Nephron progenitor cell (in vitro differentiated cells): Measurements from ENCODE around the gene ABITRAM.
A peak's percentile ranks its signal among the peaks of the same experiment; 100 is the strongest.

ENCODE experiments used
- DNase-seq: peaks from one replicate; pipeline ENCODE4 v3.0.0; 2021
- H3K27ac Mint-ChIP-seq: 2 replicates; pipeline ENCODE4 v1.8.0; 2021; ENCODE audit warnings: mild to moderate bottlenecking, moderate library complexity, mixed read lengths
- H3K27me3 Mint-ChIP-seq: 2 replicates; pipeline ENCODE4 v1.8.0; 2021; ENCODE audit warnings: mild to moderate bottlenecking, low read depth, mixed read lengths; ENCODE audit not compliant: poor library complexity
- H3K36me3 Mint-ChIP-seq: 2 replicates; pipeline ENCODE4 v1.8.0; 2021; ENCODE audit warnings: low read depth, mixed read lengths
- H3K4me1 Mint-ChIP-seq: 2 replicates; pipeline ENCODE4 v1.8.0; 2021; ENCODE audit warnings: mixed read lengths
- H3K4me3 Mint-ChIP-seq: 2 replicates; pipeline ENCODE4 v1.8.0; 2021; ENCODE audit warnings: mild to moderate bottlenecking, moderate library complexity, mixed read lengths
- H3K9me3 Mint-ChIP-seq: 2 replicates; pipeline ENCODE4 v1.8.0; 2021; ENCODE audit warnings: mild to moderate bottlenecking, moderate library complexity, mixed read lengths
- CTCF ChIP-seq: fragments of 200-600 bp; sonication (generic); IDR thresholded peaks from 2 replicates; pipeline ENCODE4 v1.5.0; 2021; ENCODE audit warnings: antibody characterized with exemption

Gene ABITRAM

GRCh38 chr9:108924466-108924865 lies 9.7 kb upstream of the ABITRAM start:
- Mint-ChIP-seq H3K27ac (no peak overlapping the region), H3K4me1 (no peaks in the 10 kb centered on the region), H3K9me3 (no peaks in the 10 kb centered on the region), H3K4me3 (no peak overlapping the region), H3K27me3 (no peaks in the 10 kb centered on the region), H3K36me3 (peaks cover 54% of the 10 kb centered on the region)
- no peak for TF ChIP-seq CTCF
- DNase-seq = no peak

GRCh38 chr9:108928386-108928785 lies 5.8 kb upstream of the ABITRAM start:
- peaks cover 21% of the 10 kb centered on the region for H3K4me1 Mint-ChIP-seq
- no peaks in the 10 kb centered on the region for H3K9me3 Mint-ChIP-seq
- DNase-seq = no peak
- TF ChIP-seq CTCF = no peak
- peak overlapping the region; percentile 5 for H3K27ac Mint-ChIP-seq
- peaks cover 53% of the 10 kb centered on the region for H3K36me3 Mint-ChIP-seq
- no peaks in the 10 kb centered on the region for H3K27me3 Mint-ChIP-seq
- no peak overlapping the region for H3K4me3 Mint-ChIP-seq

- Mint-ChIP-seq H3K27ac (peak overlapping the region; percentile 96), H3K27me3 (no peaks in the 10 kb centered on the region), H3K4me3 (peak overlapping the region; percentile 98), H3K9me3 (no peaks in the 10 kb centered on the region), H3K4me1 (peaks cover 44% of the 10 kb centered on the region), H3K36me3 (peaks cover 21% of the 10 kb centered on the region)
- no peak for DNase-seq
- TF ChIP-seq CTCF = no peak
Measured at GRCh38 chr9:108933231-108933717, 926 bp upstream of the ABITRAM start.

GRCh38 chr9:108933718-108934322 lies 380 bp upstream of the ABITRAM start, which contains the start of gene ELP1:
Gene ELP1, minus strand, starts transcription at chr9:108934124. Its CDS starts 2,978 bp downstream, at chr9:108931146.
- H3K27ac Mint-ChIP-seq = peak within 1 kb of the TSS; percentile 96
- H3K4me3 Mint-ChIP-seq = peak within 1 kb of the TSS; percentile 98
- TF ChIP-seq CTCF = no peak
- no peaks in the 10 kb centered on the region for H3K27me3 Mint-ChIP-seq
- H3K4me1 Mint-ChIP-seq = peaks cover 44% of the 10 kb centered on the region
- H3K9me3 Mint-ChIP-seq = no peaks in the 10 kb centered on the region
- H3K36me3 Mint-ChIP-seq = peaks cover 16% of the 10 kb centered on the region
- DNase-seq = peak; percentile 96

- DNase-seq = no peak
- Mint-ChIP-seq H3K9me3 (no peaks in the 10 kb centered on the region), H3K36me3 (peaks cover 11% of the 10 kb centered on the region), H3K27ac (peak overlapping the region; percentile 50), H3K27me3 (no peaks in the 10 kb centered on the region), H3K4me1 (peaks cover 30% of the 10 kb centered on the region), H3K4me3 (no peak overlapping the region)
- TF ChIP-seq CTCF = no peak
Measured at GRCh38 chr9:108937561-108938305, 3.5 kb downstream of the ABITRAM start.
